HG03558 (cell line): ENCODE measurements around the gene TFB1M.
"Not testable (repeated sequence)": the region's sequence is repeated elsewhere in the genome, so short reads cannot be mapped to it uniquely, and the experiment has no call there.

Experiments used
- ATAC-seq: cut with Tn5 transposase; IDR thresholded peaks from one replicate; pipeline ENCODE4 v1.9.1; 2021; ENCODE audit warnings: moderate number of reproducible peaks; ENCODE audit not compliant: unreplicated experiment; ENCODE audit errors: extremely low read depth

Gene TFB1M

DNA sequence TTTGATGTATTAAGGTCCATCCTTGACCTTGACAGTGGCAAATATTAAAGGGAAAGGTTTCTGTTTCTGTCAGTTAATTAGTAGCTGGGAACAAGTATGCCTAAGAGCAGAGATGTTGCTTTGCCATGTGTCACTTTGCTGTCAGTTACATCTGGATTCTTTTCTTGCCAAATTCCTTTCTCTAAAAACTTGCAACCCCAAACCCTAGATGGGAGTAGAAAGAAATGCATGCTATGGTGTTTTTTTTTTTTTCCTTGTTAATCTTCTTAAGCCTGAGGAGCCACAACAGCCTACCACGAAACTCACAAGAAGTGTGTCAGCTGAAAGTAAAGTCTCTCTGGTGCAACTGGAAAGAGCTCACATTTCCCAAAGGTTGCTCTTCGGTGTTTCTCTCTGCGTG is 68.5 kb downstream of the TFB1M start:
- no peak for ATAC-seq

DNA sequence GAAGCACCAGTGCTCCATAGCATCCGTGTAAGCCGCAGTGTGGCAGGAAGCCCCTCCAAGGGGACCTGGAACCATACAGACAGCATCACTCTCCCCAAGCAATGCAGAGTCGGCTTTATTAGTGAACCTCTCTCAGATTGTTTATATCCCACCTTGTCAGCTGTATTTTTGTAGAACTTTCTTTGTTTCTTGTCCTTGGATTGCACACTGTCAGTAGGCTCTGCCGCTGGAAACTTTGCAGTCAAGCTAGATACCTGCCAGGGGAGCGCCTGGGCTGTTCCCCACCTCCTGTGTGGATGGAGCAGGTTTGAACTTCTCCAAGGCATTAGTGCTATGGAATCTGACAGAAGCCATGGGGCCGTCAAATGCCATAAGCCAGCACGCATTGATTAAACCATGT is 69.1 kb downstream of the TFB1M start:
- ATAC-seq: no peak

DNA sequence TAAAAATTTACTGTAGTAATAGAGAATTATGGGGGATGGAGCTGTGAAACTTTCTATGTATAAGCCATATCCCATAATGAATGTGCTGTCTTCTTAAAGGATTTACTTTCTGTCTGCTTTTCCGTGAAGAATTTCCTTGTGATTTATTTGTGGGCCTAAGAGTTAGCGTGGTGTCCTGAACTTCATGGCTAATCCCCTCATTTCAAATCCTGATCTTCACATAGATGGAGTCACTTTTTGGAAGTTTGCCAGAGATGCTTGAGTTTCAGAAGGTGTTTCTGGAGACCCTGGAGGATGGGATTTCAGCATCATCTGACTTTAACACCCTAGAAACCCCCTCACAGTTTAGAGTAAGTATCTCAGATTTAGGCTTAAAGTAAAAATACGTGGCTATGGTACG is 69.8 kb downstream of the TFB1M start:
- no peak for ATAC-seq

DNA sequence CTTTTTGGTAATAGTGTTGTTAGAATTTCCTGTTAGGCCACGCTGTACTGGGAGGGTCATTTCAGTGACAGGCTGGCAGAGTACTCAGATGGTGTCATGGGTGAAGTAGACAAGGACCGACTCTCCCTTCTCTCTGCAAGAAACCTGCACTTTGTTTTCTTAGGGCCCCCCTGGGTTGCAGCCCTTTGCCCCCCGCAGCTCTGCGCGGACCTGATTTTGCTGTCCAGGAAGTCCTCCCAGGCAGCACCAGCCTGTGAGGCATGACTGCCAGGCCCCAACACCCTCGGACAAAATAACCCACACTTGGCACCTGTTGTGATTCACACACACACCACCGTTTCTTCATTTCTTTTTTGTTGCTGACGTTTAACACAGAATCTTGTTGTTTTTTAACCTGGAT is 72.3 kb downstream of the TFB1M start:
- ATAC-seq: no peak

DNA sequence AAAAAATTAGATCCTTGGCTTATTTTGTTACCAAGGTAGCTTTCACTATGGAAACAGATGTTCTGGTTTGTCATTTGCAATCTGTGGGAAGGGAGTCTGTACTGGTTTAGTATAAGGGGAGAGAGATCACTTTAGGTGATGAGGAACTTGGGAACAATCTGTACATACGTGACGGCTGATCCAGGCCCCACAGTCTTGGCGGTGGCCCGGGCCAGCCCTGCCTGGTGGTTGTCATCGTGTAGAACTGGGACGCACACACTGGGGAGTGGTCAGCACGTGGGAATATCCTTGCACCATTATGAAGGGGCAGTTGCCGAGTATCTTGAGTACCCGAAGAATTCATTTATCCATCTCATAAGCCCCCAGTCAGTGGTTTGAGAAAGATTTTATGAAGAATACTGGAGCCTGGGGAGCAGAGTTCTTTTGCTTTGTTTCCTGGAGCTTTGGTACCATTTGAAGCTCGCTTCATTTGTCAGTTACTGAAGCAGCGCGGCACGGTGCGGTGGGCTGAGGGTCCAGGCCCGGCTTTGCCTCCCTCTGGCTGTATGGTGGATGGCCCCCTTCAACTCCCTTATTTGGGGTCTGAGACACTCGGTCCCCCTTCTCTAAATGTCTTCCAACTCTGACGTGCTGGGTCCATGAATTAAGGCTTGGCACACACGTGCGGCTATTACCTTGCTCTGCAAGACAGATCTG is 73.2 kb downstream of the TFB1M start:
- ATAC-seq: no peak

DNA sequence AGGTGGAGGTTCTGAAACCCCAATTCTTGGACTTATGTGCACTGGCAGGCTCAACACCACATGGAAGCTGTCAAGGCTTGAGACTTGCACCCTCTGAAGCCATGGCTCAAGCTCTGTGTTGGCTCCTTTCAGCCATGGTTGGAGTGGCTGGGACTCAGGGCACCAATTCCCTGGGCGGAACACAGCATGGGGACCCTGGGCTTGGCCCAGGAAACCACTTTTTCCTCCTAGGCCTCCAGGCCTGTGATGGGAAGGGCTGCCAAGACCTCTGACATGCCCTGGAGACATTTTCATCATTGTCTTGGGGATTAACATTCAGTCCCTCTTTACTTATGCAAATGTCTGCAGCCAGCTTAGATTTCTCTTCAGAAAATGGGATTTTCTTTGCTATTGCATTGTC is 76.7 kb downstream of the TFB1M start:
- ATAC-seq: no peak

DNA sequence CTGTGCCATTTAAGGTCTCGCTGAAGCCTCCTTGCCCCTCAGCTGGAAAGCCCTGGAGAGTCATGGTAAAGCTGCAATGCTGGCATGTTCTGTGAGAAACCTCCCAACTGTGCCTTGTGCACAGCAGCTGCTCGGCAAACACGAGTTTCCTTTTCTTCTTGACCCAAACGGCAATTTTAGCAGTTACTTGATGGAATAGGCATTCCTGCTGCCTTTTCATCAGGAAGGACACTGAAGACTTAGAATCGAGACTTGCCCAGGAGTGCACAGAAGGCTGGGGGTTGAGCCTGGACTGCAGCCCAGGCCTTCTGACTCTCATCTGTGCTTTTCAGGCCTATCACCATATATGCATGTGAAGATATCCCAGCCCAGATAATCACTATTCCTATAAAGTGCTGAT is 79.2 kb downstream of the TFB1M start:
- ATAC-seq: no peak

DNA sequence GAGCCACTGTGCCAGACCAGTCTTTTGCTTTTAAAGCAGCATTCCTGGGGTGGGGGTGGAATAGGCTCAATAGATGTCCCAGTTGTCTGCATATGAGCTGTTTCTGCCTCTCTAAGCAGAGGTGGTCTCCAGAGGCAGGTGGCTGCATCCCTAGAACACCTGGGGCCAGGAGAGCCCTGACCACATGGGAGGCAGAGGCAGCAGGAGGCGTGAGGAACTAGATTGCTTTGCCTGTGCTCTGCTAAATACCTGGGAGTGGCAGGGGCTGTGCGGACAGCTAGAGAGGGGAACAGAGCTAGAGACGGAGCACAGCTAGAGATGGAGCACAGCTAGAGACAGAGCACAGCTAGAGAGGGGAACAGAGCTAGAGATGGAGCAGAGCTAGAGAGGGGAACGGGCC is 79.6 kb downstream of the TFB1M start:
- ATAC-seq: no peak

DNA sequence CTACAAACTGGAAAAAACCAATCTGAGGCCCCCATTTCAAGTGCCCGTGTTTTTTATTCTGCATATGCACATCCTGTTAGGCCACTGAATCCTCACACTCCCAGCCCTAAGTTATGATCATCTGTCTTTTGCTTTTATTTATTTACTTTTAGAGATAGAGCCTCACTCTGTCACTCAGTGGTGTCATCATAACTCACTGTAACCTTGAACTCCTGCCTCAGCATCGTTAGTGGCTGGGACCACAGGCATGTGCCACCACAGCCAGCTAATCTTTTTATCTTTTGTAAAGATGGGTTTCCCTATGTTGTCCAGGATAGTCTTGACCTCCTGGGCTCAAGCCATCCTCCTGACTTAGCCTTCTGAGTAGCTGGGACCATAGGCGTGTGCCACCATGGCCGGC is 80.1 kb downstream of the TFB1M start:
- ATAC-seq: no peak

DNA sequence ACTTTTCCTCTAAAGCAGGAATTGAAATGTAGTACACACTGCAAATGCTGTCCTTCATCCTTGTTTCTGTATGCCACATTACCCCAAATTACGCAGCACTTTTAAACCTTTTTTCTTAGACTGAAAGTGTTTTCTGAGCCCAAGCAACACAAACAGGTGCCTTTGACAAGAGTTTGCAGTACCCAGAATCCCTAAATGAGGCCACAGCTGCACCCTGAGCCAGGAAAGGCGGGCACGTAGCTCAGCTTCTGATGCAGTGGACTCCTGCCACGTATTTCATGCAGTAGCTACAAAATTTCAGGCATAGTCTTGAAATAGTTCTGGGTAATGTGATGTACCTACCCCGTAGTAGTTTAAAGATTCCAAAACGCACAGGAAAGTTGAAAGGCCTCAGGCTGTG is 81.4 kb downstream of the TFB1M start:
- no peak for ATAC-seq

DNA sequence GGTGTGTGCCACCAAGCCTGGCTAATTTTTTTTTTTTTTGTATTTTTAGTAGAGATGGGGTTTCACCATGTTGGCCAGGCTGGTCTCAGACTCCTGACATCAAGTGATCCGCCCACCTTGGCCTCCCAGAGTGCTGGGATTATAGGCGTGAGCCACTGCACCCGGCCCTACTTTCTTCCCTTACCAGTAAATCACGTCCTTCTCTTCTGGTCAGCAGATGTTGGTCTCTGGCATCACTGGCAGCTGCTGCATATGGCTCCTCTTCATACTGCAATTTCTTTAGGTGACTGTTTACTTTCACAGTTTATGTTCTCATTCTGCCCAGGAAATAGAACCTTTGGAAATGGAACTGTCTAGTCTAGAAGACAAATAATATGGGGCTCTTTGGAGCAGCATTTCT is 83.3 kb downstream of the TFB1M start:
- not testable (repeated sequence) for ATAC-seq

DNA sequence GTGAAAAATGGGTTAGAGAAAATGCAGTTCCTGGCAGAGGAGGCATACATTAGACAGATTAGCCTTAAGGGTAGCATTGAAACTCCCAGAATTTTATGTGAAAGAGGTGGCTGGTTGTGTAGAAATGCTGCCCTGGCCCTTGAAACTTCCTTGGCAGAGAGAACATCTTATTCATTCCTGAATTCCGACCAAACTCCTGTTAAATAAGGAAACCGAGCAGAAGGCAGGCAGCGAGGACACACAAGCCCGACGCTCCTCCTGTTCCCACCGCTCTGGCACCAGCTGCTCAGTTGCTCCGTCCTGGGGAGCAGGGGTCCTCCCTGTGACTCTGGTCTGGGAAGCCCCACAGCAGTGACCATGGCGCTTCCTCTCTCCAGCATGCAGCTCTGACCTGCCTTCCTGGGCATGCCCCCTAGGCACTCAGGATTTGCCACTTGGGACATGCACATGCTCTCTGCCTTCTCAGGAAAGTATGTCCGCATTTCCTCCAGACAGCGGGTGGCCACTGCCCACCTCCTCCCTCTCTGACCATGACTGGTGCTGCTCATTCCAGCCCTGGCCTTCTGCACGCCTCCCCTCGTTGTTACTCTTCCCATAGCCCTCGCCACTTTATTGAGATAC is 85.6 kb downstream of the TFB1M start:
- no peak for ATAC-seq

DNA sequence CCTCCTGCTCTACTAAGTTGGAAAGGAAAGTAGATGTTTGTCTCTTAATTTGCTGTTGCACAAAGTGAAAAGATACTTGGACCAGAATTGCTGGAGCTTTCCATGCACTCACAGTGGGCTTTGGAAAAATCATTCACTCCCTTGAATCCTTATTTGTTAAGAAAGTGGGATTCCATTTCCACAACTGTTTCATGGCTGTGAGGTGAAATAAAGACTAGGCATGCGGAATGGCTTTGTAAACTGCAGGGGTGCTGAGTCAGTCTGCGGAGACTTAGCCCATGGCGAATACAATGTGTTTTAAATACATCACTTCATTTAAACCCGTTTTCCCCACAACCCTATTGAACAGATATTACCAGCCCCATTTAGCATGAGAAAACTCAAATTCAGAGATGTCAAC is 87.2 kb downstream of the TFB1M start:
- ATAC-seq: no peak

DNA sequence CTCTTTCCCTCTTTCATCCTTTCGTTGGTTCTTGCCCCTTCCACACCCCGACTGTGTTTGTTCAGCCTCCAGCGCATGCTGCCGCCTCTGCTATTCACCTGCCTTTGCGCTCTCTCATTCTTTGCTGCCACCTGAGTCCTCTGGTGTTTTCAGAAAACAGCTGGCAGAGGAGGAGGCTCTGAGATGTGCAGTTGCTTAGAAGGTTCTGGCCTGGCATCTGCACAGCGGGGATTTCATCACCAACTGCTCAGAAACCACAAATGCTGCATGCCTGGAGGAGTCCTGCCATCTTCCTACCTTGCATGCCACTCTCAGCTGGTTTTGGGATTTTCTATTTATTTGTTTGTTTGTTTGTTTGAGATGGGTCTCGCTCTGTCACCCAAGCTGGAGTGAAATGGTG is 89.7 kb downstream of the TFB1M start:
- ATAC-seq: no peak

DNA sequence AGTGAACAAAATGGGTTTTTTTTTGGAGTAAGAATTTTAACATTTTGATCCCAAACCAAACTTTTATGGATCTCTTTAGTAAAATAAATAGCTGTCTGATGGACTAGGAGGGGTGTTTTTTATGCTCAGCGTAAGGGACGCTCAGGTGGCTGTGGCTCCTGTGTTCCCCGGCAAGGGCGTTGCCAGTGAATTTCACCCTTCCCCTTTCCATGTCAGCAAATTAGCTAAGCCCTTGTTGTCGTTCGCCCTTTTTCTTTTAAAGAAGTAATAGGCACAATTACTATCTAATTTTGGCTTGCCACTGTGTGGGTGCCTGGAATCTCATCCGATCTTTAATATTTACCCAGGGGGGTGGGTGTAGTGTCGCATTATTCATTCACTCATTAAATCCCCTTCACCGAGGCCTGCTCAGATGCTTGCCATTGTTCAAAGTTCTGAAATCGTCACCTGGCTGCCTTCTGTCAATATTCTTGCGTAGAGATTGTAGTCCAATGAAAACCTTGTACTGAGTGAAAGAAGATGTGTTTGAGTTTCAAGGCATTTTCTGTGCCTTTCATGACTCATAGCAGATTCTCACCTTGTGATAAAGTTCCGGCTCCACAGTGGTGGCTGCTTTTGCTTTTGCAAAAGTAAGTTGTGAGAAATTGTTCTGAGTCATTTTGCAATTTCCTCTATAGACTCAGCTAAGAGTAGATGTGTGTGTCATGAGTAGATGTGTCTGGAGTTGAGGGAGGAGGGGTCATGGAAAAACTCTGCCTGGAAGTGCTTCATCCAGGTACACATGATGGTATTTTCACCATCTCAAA is 90.4 kb downstream of the TFB1M start:
- ATAC-seq: peak; percentile 94

DNA sequence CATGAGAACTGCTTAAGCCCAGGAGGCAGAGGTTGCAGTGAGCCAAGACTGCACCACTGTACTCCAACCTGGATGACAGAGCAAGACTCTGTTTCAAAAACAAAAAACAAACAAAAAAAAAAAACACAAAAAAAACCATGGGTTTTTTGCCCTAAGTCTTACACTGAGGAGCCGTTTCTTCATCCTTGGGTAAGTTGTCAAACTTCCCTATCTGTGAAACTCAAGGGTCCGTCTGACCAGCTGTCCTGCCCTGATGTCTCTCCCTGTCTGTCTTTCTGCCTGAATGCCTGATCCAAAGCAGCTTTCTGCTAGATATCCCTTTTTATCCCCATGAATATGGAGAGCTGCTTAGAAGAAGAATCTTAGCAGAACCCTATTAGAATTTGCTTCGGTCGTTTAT is 91.8 kb downstream of the TFB1M start:
- ATAC-seq: no peak

DNA sequence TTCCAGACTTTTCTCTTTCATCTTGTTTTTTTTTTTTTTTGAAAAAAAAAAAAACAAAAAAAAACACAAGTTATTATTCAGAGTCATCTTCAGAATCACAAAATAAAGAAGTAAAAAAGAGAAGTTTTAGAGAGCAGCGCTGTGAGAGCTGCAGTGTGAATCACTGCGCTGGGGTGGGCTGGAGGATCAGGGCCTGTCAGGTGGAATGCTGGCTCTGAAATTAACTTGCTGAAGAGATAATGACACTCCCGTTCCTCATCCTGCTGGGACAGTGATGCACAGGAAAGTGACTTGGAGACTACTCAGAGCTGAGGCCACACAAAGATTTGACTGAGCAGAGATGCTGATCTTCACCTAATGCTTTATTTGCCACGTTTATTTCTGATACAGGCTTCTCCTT is 93.2 kb downstream of the TFB1M start:
- no peak for ATAC-seq

DNA sequence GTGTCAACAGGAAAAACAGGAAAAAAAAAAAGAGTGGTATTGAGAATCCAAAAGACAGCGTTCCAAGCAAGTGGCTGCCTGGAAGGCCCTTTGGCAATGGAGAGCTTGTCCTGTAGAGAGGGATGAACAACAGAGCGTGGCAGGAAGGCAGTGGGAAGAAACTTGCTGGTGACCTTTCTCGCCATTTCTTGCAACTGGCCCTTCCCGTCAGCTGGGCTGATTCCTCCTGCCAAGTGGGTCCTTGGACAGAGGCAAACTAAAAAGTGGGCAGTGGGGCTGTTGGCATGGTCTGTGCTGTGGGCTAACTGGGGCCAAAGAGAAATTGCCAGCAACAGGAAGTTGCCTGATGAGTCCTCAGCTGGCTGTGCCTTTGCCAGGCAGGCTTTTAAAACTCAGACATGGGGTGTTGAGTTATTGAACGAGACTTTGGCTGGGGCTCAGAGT is 94.4 kb downstream of the TFB1M start:
- ATAC-seq: no peak

DNA sequence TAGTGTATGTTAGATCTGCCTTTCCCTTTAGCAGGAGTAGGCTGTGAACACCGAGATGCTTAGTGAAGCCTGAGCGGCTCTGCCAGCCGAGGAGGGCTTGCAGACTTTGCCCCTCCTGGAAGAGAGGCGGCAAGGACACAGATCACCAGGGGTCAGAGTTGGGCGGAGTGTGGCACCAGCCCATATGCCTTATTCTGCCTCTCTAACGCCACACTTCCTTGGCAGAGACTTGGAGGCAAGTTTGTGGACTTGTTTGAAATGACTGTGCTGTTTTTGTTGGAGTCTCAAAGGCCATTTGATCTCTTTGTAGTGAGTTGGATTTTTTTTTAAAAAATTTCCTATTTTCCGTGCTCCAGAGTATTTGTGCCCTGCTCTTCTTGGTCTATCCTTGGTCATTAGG is 95.0 kb downstream of the TFB1M start:
- no peak for ATAC-seq

DNA sequence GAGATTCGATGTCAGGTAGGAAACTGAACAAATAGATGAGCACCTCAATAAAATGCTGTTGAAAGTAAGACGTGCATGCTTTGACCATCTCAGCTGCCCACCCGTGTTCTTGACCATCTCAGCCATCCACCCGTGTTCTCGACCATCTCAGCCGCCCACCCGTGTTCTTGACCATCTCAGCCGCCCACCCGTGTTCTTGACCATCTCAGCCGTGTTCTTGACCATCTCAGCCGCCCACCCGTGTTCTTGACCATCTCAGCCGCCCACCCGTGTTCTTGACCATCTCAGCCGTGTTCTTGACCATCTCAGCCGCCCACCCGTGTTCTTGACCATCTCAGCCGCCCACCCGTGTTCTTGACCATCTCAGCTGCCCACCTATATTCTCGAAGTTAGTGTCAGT is 95.6 kb downstream of the TFB1M start:
- ATAC-seq: not testable (repeated sequence)

DNA sequence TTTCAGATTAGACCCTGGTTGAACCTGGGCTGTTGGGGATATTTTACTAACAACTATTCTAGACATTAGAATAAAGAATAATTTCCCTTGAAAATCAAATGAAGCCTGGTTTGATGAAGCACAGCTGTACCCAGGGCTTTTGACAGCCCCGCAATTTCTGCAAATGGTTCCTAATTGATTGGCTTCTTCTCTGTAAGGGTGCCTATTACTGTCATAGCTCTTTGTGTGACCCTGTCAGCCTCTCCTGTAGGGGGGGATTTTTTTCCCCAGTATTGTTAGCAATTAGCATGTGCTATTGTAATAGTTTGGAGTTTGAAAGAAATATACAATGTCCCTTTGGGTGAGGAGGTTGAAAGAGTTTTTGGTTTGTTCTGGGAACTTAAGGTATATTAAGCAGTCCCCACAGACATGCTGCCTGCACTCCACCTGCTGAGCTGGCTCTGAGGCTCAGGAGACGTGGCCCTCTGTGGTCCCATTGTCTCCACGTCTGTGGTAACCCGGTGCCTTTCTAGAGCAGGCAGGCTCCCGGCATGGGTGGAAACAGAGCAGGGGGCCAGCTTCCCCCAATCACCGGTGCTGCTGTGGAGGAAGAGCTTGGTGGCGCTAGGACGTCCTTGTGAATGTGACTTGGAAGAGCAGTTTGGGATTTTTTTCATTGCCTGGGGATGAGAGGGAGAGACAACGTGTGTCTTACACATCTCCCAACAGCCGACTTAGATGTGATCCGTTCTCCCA is 97.8 kb downstream of the TFB1M start:
- no peak for ATAC-seq
